Measurements from ENCODE around the gene ADGRA3.

ADGRA3 gene

DNA sequence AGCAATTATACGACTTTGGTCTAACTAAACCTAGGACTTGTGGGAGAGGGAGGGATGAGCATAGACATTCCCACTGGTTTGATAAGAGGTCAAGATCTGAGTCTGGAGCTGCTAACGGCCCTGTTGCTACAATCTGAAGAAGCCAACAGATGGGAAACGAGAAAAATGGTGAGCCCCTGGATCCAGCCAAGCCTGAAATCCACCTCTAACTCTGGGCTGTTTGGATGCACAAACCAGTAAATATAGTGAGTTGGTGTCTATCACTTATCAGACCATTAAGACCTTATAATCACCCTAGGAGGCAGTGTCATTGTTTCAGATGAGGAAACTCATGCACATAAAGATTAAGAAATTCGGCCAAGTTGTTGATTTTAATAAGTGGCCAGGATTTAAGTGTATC, 50.5 kb downstream of the ADGRA3 start:
- DNase-seq (ENCODE audit: low spot score), result no peak
- ChIA-PET POLR2A (ENCODE audit: low non-redundant PET) (no interaction called here), CTCF (no interaction called here)
- TF ChIP-seq, protein P1, sequence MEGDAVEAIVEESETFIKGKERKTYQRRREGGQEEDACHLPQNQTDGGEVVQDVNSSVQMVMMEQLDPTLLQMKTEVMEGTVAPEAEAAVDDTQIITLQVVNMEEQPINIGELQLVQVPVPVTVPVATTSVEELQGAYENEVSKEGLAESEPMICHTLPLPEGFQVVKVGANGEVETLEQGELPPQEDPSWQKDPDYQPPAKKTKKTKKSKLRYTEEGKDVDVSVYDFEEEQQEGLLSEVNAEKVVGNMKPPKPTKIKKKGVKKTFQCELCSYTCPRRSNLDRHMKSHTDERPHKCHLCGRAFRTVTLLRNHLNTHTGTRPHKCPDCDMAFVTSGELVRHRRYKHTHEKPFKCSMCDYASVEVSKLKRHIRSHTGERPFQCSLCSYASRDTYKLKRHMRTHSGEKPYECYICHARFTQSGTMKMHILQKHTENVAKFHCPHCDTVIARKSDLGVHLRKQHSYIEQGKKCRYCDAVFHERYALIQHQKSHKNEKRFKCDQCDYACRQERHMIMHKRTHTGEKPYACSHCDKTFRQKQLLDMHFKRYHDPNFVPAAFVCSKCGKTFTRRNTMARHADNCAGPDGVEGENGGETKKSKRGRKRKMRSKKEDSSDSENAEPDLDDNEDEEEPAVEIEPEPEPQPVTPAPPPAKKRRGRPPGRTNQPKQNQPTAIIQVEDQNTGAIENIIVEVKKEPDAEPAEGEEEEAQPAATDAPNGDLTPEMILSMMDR (conservative IDR thresholded peaks at IDR 0.05; ENCODE audit: low read depth), result no peak
- H3K27ac ChIP-seq, result no peak overlapping the region

DNA sequence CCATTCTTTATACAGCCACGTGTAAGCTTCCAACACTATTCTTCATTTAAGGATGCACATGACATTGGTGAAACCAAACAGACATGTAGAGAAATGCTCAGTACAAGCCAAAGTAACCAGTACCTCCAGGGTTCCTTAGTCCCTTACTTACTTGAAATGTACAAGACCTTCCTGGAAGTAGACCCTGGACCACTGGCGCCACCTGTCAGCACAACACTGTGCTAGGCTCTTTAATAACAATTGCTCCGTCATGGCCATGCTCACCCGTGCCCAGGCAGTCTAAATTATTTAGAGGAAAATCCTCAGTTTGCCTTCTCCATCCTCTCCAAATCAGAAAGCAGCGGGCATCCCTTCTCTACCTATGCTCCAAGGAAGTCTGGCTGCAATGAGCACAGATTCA, 52.7 kb downstream of the ADGRA3 start:
- DNase-seq (ENCODE audit: low spot score), result no peak
- ChIA-PET CTCF (no interaction called here), POLR2A (ENCODE audit: low non-redundant PET) (no interaction called here)
- no peak overlapping the region for H3K27ac ChIP-seq
- TF ChIP-seq, protein P1 (conservative IDR thresholded peaks at IDR 0.05; ENCODE audit: low read depth), result no peak

DNA sequence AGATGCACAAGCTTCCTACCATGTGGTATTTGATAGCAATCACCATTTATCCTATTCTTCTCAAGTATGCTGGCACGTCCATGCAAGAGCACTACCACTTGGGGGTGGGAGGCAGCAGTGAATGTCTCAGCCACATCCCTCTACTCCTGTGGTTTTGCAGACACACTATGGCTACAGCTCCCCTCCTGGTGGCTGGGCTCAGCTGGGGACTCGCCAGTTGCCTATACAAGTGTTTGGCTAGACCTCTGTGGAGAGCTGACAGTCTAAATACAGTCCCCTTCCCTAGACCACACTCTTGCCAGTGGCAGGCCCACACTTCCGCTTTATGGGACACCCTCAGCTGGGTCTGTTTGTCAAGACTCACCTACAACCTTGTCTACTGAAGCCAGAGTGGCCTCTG, 53.2 kb downstream of the ADGRA3 start:
- DNase-seq (ENCODE audit: low spot score), result no peak
- ChIA-PET POLR2A (ENCODE audit: low non-redundant PET) (no interaction called here), CTCF (no interaction called here)
- TF ChIP-seq, protein P1 (conservative IDR thresholded peaks at IDR 0.05; ENCODE audit: low read depth), result no peak
- no peak overlapping the region for H3K27ac ChIP-seq

DNA sequence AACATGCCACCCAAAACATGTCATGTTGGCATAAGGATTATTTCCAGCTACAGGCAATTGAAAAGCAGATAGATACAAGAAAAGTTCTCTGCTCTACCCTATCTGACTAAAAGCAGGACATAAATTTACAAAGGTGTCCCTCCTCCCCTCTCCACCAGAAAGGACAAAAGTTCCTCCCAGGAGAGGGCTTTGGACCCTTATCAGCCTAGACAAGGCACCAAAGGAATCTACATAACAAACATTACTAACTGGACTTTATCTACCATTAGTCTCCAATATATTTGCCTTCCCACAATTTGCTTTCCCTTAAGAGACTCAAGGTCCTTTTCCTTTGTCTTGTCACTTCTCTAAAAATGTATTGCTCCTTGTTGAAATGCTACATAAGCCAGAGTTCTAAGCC, 55.6 kb downstream of the ADGRA3 start:
- DNase-seq (ENCODE audit: low spot score), result no peak
- TF ChIP-seq, protein P1 (conservative IDR thresholded peaks at IDR 0.05; ENCODE audit: low read depth), result no peak
- POLR2A ChIA-PET (ENCODE audit: low non-redundant PET), result no interaction called here
- CTCF ChIA-PET, result no interaction called here
- no peak overlapping the region for H3K27ac ChIP-seq

DNA sequence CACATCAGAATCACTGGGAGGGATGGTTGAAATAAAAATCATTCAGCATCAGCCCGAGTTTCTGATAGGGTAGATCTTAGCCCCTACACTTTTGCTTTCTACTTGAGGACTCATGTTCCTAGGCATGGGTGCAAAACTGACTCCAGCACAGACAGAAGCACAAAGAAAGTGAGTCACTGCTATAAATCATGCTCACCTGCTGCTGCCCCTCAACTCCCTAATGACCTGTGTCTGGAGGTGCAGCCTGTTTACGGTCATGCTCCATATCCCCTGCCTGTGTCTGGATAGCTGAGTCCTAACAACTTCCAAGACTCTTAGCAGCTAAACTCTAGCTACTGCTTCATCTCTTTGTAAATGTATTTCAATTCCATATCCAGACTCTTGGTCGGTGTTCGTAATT, 57.8 kb downstream of the ADGRA3 start:
- no peak overlapping the region for H3K27ac ChIP-seq
- TF ChIP-seq, protein P1 (conservative IDR thresholded peaks at IDR 0.05; ENCODE audit: low read depth), result no peak
- DNase-seq (ENCODE audit: low spot score), result no peak
- CTCF ChIA-PET, result no interaction called here
- POLR2A ChIA-PET (ENCODE audit: low non-redundant PET), result no interaction called here

DNA sequence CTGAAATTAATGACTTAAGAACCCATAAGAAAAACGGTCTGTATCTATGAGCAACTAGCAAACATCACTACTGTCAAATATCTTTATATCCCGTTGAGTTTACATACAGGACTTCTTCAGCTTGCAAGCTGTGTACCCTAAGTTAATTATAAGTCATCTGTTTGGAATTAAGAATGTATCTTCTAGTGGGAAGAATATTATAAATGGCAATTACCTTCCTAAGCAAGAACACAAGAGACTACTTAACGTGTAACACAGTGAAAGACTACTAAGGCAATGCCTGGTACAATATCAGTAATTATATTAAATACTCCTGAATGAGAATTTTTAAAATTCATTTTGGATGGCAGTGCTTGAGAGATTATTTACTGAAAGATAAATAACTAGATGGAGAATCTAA, 58.5 kb downstream of the ADGRA3 start:
- ChIA-PET POLR2A (ENCODE audit: low non-redundant PET) (no interaction called here), CTCF (no interaction called here)
- H3K27ac ChIP-seq, result no peak overlapping the region
- TF ChIP-seq, protein P1 (conservative IDR thresholded peaks at IDR 0.05; ENCODE audit: low read depth), result no peak
- DNase-seq (ENCODE audit: low spot score), result no peak

DNA sequence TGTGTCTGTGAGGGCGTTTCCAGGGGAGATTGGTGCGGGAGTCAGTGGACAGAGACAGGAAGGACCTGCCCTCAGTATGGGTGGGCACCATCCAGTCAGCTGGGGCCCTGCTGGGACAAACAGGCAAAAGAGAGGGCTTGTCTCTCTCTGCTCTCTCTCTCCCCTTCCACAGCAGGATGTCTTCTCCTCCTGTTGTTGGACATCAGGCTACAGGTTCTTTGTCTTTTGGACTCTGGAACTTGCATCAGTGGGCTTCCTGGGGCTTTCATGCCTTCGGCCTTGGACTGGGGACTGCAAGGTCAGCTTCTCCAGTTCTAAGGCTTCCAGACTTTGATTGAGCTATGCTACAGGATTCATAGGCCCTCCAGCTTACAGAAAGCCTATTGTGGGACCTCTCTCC, 59.6 kb downstream of the ADGRA3 start:
- POLR2A ChIA-PET (ENCODE audit: low non-redundant PET), result no interaction called here

More for the DNA sequence above, 59.6 kb downstream of the ADGRA3 start:
- H3K27ac ChIP-seq, result no peak overlapping the region
- TF ChIP-seq, protein P1 (conservative IDR thresholded peaks at IDR 0.05; ENCODE audit: low read depth), result no peak
- no peak for DNase-seq (ENCODE audit: low spot score)
- CTCF ChIA-PET, result no interaction called here

Data from RWPE1 (cell line).